GM21515 (cell line): ENCODE results near the gene COX10.
"Not testable (repeated sequence)": the region's sequence is repeated elsewhere in the genome, so short reads cannot be mapped to it uniquely, and the experiment has no call there.

Experiments used
- ATAC-seq: cut with Tn5 transposase; IDR thresholded peaks from one replicate; pipeline ENCODE4 v1.9.1; 2021; ENCODE audit not compliant: unreplicated experiment

COX10 gene

DNA sequence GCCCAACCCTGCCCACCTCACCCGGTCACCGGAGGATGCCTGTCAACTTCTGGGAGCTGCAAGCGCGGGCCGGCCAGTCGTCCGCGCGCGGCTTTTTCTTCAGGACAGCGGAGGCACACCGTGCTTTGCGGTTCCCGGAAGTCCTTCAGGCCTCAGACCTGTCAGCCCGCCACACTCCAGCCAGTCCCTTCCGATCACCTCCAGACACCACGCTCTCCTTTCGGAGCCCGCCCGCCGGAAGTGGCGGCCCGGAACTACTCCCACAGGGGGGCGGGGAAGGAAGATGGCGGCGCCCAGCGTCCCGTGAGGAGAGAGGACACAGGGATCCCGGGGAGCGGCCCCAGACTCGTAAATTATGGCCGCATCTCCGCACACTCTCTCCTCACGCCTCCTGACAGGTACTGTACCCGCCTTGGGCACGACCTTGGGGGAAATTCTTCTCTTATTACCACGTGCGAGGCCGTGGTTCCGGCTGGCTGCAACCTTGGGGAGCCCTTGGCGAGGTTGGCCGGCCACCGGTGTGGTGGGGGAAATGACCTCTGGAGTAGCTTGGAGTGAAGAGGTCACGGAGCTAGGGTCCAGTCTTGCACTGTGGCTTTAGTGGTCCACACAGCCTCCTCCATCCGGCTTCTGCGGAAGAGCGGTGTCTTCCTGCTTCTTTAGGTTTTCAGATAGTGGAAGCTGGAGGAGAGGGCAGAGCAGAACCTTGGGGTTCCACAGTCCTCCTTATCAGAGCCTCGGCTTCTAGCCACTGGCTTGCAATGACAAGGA is at the start of gene COX10:
Gene COX10 (plus strand): TSS at position 254 of the 771 bp plus-strand sequence. CDS start 102 bp downstream, at position 356.
- peak; percentile 99 for ATAC-seq

DNA sequence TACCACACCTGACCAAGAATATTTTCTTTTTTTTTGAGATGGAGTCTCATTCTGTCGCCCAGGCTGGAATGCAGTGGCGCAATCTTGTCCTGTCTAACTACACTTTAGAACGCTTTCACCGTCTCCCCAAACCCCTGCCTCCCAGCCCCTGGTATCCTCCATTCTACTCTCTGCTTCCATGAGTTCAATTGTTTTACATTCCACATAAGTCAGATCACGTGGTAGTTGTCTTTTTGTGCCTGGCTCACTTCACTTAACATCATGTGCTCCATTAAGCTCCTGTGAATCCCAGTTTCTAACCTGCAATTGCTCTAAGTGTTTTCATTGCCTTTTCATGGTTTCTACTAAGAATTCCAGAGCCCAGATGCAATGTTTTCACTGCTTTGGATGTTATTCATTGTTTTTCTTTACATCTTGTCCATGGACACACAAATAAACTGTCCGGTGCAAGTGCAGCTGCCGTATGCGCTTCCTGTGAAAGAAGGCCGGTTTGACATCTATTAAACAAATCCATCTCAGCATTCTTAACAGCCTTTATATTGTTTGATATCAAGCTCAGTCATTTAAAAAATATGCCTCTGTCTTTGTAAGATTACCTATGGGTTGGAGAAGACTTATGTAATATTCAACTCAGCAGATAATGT is 47.5 kb upstream of the COX10 start:
- not testable (repeated sequence) for ATAC-seq

DNA sequence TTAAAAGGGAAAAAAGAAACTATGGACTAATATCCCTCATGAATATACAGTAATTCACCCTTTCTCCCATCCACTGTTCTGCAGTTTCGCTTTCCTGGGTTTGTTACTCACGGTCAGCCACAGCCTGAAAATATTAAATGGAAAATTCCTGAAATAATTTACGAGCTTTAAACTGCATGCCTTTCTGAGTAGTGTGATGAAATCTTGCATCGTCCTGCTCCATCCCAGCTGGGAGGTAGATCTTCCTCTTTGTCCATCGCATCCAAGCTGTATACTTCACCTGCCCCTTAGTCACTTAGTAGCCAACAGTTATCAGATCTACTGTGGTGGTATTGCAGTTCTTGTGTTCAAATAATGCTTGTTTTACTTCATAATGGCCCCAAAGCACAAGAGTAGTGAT is 39.5 kb upstream of the COX10 start:
- not testable (repeated sequence) for ATAC-seq

DNA sequence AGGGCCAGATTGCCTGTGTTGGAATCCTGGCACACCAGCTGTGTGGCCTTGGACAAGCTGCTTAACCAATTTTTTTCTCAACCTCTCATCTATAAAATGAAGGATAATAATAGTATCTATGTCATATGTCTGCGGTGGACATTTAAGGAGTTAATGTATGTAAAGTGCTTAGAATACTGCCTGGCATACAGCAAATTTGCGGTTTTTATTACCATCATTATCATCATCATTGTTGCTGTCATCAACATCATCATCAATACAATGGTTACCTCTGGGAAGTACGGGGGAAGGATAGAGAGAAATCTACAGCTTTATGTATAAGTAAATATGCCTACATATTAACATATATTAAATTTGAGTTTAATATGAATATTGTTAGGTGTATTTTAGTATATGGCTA is 37.1 kb upstream of the COX10 start:
- ATAC-seq = no peak

- ATAC-seq = no peak
Measured at GRCh38 chr17:14033166-14033565, 36.1 kb upstream of the COX10 start.

- no peak for ATAC-seq
Measured at GRCh38 chr17:14037453-14037852, 31.9 kb upstream of the COX10 start.

GRCh38 chr17:14038206-14038605 is 31.1 kb upstream of the COX10 start:
- ATAC-seq = no peak

- no peak for ATAC-seq
Measured at GRCh38 chr17:14042411-14042810, 26.9 kb upstream of the COX10 start.

GRCh38 chr17:14044702-14045101 is 24.6 kb upstream of the COX10 start:
- no peak for ATAC-seq

DNA sequence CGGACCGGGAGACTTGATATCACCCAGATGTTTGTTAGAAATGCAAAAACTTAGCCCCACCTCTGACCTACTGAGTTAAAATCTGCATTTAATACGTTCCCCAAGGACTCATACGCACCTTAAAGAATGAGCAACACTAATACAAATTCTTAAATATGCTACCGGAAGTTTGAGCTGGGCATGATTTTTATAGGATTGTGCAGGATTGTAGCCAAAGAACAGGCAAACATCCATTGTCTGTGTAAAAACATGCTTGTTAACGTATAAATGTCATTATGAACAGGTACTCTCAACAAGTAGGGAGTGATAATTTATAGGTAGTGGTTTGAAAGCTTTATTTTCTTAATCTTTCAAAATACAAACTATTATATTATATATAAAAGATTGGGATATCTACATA is 22.3 kb upstream of the COX10 start:
- no peak for ATAC-seq

DNA sequence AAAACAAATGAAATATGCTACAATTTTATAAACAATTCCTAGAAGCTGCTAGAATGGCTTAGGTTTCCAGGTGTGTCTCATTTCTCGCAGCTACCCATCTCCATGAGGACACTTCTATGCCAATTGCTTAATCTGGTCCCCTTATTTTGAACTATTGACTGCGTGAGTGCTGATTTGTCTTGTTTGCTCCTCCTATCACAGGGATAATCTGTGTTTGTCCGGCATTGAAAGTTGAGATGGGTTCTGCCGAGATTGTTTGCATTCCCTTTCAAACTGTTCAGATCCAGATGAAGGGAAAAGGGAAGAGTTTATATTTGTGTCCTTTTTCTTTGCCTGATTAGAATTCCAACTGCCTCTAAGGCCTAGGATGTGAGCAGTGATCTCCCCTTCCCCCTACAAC is 21.7 kb upstream of the COX10 start:
- ATAC-seq = no peak

- no peak for ATAC-seq
Measured at GRCh38 chr17:14048169-14048568, 21.1 kb upstream of the COX10 start.

- ATAC-seq = no peak
Measured at GRCh38 chr17:14050616-14051015, 18.7 kb upstream of the COX10 start.

GRCh38 chr17:14051692-14052091 is 17.6 kb upstream of the COX10 start:
- no peak for ATAC-seq

DNA sequence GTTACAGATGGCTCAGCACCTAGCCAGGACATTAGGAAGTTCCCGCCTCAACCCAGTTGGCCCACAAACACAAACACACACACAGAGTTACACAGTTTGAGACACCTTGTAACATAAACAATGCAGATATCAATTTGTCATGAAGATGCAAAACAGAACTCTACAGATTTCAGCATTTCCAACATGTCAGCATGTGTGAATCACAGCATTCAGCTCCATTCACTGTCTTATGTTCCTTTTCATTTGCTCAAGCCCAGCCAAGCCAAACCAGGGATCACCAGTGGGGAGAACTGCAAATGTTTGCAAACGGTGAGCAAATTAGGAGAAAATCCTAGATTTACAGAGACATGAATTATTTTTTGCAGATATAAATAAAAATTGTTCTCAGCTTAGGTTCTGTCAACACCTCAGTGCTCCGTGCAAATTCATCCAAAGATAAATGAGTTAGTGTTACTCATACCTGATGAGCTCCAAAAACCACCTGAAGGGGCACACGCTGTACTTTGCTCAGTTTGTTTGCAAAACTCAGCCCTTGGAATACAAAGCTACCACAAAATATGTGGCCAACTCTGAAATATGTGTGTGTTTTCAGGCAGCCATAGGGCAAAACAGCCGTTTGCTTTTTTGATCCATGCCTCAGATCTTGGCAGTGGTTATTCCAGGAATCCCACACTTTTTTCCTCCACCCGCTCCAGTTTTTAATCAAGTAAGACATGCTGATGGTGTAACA is 16.3 kb upstream of the COX10 start:
- ATAC-seq = no peak

- no peak for ATAC-seq
Measured at GRCh38 chr17:14057591-14057990, 11.7 kb upstream of the COX10 start.

GRCh38 chr17:14058051-14058450 is 11.3 kb upstream of the COX10 start:
- no peak for ATAC-seq

- no peak for ATAC-seq
Measured at GRCh38 chr17:14060706-14061105, 8.6 kb upstream of the COX10 start.

DNA sequence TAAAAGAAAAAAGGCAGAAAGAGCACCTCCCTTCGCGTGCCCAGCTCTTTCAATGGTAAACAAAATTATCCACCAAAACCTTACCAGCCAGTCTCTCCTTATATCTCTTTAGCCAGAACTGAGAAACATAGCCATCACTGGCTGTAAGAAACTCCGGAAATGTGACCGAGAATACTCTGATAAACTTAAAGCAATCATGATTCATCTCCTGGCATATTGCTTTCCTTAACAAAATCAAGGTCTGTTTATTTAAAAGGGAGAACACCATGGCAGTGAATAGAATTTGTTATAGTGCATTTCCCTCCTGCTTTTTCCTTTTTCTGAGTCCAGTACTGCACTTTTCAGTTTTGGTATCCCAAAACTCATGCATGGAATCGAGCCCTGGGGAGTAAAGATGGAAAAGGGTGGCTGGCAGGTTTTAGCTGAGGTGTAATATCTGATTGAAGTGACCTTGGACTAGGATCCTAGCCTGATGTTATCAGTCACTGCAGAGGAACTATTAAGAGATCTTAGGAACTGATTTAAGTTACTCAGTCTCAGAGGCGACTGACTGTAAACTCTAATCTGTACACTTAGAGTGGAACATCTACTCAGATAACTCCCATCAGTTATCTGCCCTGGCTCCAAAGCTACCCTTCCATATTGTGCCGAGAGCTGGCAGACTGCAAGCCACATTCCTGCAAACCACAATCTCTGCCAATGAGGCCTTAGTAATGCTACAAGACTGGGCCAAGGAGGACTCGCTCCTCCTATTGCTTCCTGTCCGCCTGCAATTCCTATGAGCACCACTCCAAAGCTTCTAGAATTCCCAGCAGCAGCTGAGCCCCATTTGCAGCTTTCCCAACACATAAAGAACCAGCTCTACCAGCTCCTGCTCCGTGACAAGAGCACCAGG is 7.4 kb upstream of the COX10 start:
- no peak for ATAC-seq

DNA sequence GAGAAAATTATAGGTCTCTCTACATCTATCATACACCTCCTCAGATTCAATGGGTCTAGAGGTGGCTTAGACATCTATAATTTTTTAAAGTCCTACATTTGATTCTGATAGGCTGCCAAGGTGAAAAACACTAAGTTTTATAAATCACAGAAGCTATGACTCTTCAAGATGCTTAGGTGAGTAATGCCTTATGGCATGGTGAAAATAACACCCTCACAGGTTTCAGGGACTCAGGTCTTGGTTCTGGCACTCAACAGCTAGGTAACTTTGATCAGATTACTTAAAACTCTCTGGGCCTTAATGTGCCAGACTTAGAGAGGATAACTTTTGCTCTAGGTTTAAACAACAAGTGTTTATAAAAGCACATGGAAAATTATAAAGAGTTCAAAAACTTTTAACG is 2.0 kb upstream of the COX10 start:
- ATAC-seq = no peak
